PC-9 (cell line): Measurements from ENCODE around the gene PLPP1. TPM values are rescaled to one million over a fixed set of nuclear protein-coding genes. Genes with fewer than 3 reads are reported as not detected.

Source experiments
- BruUV-seq: library from RNA; stranded (reverse); fragments of 400-500 nt; replicated peaks from 2 replicates; lab custom pipeline; 2021; lab: Mats Ljungman, UMichigan
- CTCF ChIA-PET: fragments of 300-600 bp; sonication (Branson Sonifier 250); formaldehyde crosslinking; loops from one replicate; lab custom pipeline; 2022; ENCODE audit warnings: antibody characterized with exemption; lab: Charles Lee
- POLR2A ChIA-PET: fragments of 300-600 bp; sonication (Branson Sonifier 250); formaldehyde crosslinking; loops from one replicate; lab custom pipeline; 2022; ENCODE audit warnings: antibody characterized with exemption; ENCODE audit not compliant: unreplicated experiment; lab: Charles Lee
- DNase-seq, 2 experiments: peaks; one replicate each; pipeline versions ENCODE4 v3.0.0 to v3.0.0-alpha.2; 2015 to 2022; ENCODE audit warnings: mixed read lengths in 1 of 2
- H2AFZ ChIP-seq: fragments of 200-600 bp; sonication (generic); 2 replicates; pipeline ENCODE4 v1.8.1; 2017; ENCODE audit warnings: antibody characterized with exemption
- H3F3A ChIP-seq: fragments of 200-600 bp; sonication (generic); 2 replicates; pipeline ENCODE4 v1.8.1; 2017; ENCODE audit warnings: antibody characterized with exemption, mild to moderate bottlenecking, low read depth; ENCODE audit not compliant: insufficient read depth
- H3K27ac ChIP-seq: fragments of 200-600 bp; sonication (generic); 2 replicates; pipeline ENCODE4 v1.6.1; 2016; ENCODE audit warnings: mixed run types
- H3K27me3 ChIP-seq: fragments of 200-600 bp; sonication (generic); 2 replicates; pipeline ENCODE4 v1.6.1; 2016; ENCODE audit warnings: low read depth, mixed run types; ENCODE audit not compliant: insufficient read depth
- H3K36me3 ChIP-seq: fragments of 200-600 bp; sonication (generic); 2 replicates; pipeline ENCODE4 v1.6.1; 2016; ENCODE audit warnings: low read depth, mixed run types
- H3K4me1 ChIP-seq: fragments of 200-600 bp; sonication (generic); replicated peaks from 2 replicates; pipeline ENCODE4 v1.6.1; 2016; ENCODE audit warnings: mixed run types; ENCODE audit not compliant: insufficient read depth
- H3K4me2 ChIP-seq: fragments of 200-600 bp; sonication (generic); 2 replicates; pipeline ENCODE4 v1.6.1; 2017; ENCODE audit warnings: mixed run types
- H3K4me3 ChIP-seq: fragments of 200-600 bp; sonication (generic); 2 replicates; pipeline ENCODE4 v1.6.1; 2016; ENCODE audit warnings: mixed run types
- H3K79me2 ChIP-seq: fragments of 200-600 bp; sonication (generic); 2 replicates; pipeline ENCODE4 v1.6.1; 2017; ENCODE audit warnings: low read depth, mixed run types
- H3K9me2 ChIP-seq: fragments of 200-600 bp; sonication (generic); 2 replicates; pipeline ENCODE4 v1.8.1; 2017; ENCODE audit warnings: mild to moderate bottlenecking; ENCODE audit not compliant: insufficient read depth
- H3K9me3 ChIP-seq: fragments of 200-600 bp; sonication (generic); 2 replicates; pipeline ENCODE4 v1.8.1; 2016; ENCODE audit warnings: low read depth; ENCODE audit not compliant: insufficient read depth
- H4K20me1 ChIP-seq: fragments of 200-600 bp; sonication (generic); 2 replicates; pipeline ENCODE4 v1.8.1; 2017; ENCODE audit not compliant: insufficient read depth
- CTCF ChIP-seq: fragments of 200-600 bp; sonication (generic); conservative IDR thresholded peaks from 2 replicates; pipeline ENCODE4 v1.6.1; 2017; ENCODE audit warnings: mixed run types, antibody characterized with exemption, mild to moderate bottlenecking, moderate library complexity
- EZH2 ChIP-seq: fragments of 200-600 bp; sonication (generic); IDR thresholded peaks from 2 replicates; pipeline ENCODE4 v1.8.0; 2017; ENCODE audit warnings: antibody characterized with exemption, low read depth
- intact Hi-C: fragments of 100-400 bp; cut with micrococcal nuclease; formaldehyde crosslinking; loops from one replicate; pipeline ENCODE4 v1.10.0; 2022; ENCODE audit not compliant: unreplicated experiment
- total RNA-seq: library from RNA; stranded (reverse); gene quantifications from 2 replicates; pipeline ENCODE4 v1.2.3, GENCODE V29; 2021

The PLPP1 gene
- total RNA-seq, 1 experiment from 2014 or later, result 12.2 TPM

DNA sequence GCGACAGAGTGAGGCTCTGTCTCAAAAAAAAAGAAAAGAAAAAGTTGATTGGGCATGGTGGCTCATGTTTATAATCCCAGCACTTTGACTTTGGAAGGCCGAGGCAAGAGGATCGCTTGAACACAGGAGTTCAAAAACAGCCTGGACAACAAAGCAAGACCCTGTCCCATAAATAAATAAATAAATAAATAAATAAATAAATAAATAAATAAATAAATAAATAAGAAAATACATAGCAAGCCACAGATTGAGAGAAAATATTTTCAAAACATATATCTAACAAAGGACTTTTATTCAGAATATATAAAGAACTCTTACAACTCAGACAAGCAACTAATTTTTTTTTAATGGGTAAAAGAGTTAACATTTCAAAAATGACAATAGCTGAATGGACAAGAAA, 71.2 kb downstream of the PLPP1 start:
- no peaks in the 10 kb centered on the region; the same call in 1 of the 2 replicates for H3K9me2 ChIP-seq
- no peaks in the 10 kb centered on the region for H3K36me3 ChIP-seq
- ChIA-PET CTCF (no interaction called here), POLR2A (no interaction called here)
- no peaks in the 10 kb centered on the region for H3K27me3 ChIP-seq
- H3K4me2 ChIP-seq, result no peak overlapping the region
- H3K4me3 ChIP-seq, result no peak overlapping the region
- intact Hi-C loops, result no loop called here
- no peaks in the 10 kb centered on the region for H4K20me1 ChIP-seq
- H3K4me1 ChIP-seq, result no peaks in the 10 kb centered on the region
- H2AFZ ChIP-seq, result no peak overlapping the region
- H3F3A ChIP-seq, result no peaks in the 10 kb centered on the region
- no peaks in the 10 kb centered on the region for H3K9me3 ChIP-seq
- no TSS peak for BruUV-seq
- H3K79me2 ChIP-seq, result no peaks in the 10 kb centered on the region
- DNase-seq, result no peak
- no peak overlapping the region for H3K27ac ChIP-seq
- TF ChIP-seq CTCF (no peak), EZH2 (no peak)

DNA sequence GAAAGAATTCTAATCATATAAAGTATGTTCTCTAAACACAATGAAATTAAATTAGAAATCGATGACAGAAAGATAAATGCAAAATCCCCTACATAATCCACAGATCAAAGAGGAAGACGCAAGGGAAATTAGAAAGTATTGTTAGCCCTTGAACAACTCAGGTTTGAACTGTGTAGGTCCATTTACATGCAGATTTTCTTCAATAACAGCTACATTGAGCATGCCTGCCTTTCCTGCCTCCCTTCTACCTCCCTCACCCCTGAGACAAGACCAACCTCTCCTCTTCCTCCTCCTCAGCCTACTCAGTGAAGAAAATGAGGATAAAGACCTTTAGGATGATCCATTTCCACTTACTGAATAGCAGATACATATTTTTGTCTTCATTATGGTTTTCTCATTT, 75.2 kb downstream of the PLPP1 start:
- H3K9me2 ChIP-seq, result no peaks in the 10 kb centered on the region; the same call in 1 of the 2 replicates
- TF ChIP-seq EZH2, result no peak
- TF ChIP-seq CTCF, result no peak
- no peaks in the 10 kb centered on the region for H3K36me3 ChIP-seq
- H3K27me3 ChIP-seq, result no peaks in the 10 kb centered on the region
- H2AFZ ChIP-seq, result no peak overlapping the region
- intact Hi-C loops, result no loop called here
- H4K20me1 ChIP-seq, result no peaks in the 10 kb centered on the region
- H3F3A ChIP-seq, result 0 out of 2 replicates have a peak, but pooled peaks cover 4% of the 10 kb centered on the region
- H3K4me3 ChIP-seq, result no peak overlapping the region
- no peak overlapping the region for H3K4me2 ChIP-seq
- no TSS peak for BruUV-seq
- no peaks in the 10 kb centered on the region for H3K79me2 ChIP-seq
- H3K4me1 ChIP-seq, result peaks cover 10% of the 10 kb centered on the region
- no peaks in the 10 kb centered on the region for H3K9me3 ChIP-seq
- POLR2A ChIA-PET, result no interaction called here
- no peak for DNase-seq
- no peak overlapping the region for H3K27ac ChIP-seq
- CTCF ChIA-PET, result no interaction called here

- CTCF ChIA-PET, result no interaction called here
- no peaks in the 10 kb centered on the region; the same call in 1 of the 2 replicates for H3K9me2 ChIP-seq
- H3K79me2 ChIP-seq, result no peaks in the 10 kb centered on the region
- no peak overlapping the region for H3K4me3 ChIP-seq
- TF ChIP-seq CTCF (no peak), EZH2 (no peak)
- intact Hi-C loops, result no loop called here
- no peaks in the 10 kb centered on the region for H3K9me3 ChIP-seq
- H3K4me2 ChIP-seq, result no peak overlapping the region
- no TSS peak for BruUV-seq
- 0 out of 2 replicates have a peak overlapping the region, but pooled peaks have one; percentile 12 for H3K27ac ChIP-seq
- no peak overlapping the region for H2AFZ ChIP-seq
- 0 out of 2 replicates have a peak, but pooled peaks cover 4% of the 10 kb centered on the region for H3F3A ChIP-seq
- POLR2A ChIA-PET, result no interaction called here
- no peaks in the 10 kb centered on the region for H3K27me3 ChIP-seq
- no peaks in the 10 kb centered on the region for H3K36me3 ChIP-seq
- peaks cover 10% of the 10 kb centered on the region for H3K4me1 ChIP-seq
- no peak for DNase-seq
- H4K20me1 ChIP-seq, result no peaks in the 10 kb centered on the region
Measured at GRCh38 chr5:55456216-55456895, 78.4 kb downstream of the PLPP1 start.
